NCI-H82 treated with DMSO at 0.1 percent for 48 hours (cell line): Measurements from ENCODE around the gene PSMD4.
"Not testable (repeated sequence)": the region's sequence is repeated elsewhere in the genome, so short reads cannot be mapped to it uniquely, and the experiment has no call there.

Experiments used
- DNase-seq: peaks from one replicate; lab custom pipeline; 2025; ENCODE audit not compliant: unreplicated experiment; lab: John Stamatoyannopoulos, UW

PSMD4 gene

DNA sequence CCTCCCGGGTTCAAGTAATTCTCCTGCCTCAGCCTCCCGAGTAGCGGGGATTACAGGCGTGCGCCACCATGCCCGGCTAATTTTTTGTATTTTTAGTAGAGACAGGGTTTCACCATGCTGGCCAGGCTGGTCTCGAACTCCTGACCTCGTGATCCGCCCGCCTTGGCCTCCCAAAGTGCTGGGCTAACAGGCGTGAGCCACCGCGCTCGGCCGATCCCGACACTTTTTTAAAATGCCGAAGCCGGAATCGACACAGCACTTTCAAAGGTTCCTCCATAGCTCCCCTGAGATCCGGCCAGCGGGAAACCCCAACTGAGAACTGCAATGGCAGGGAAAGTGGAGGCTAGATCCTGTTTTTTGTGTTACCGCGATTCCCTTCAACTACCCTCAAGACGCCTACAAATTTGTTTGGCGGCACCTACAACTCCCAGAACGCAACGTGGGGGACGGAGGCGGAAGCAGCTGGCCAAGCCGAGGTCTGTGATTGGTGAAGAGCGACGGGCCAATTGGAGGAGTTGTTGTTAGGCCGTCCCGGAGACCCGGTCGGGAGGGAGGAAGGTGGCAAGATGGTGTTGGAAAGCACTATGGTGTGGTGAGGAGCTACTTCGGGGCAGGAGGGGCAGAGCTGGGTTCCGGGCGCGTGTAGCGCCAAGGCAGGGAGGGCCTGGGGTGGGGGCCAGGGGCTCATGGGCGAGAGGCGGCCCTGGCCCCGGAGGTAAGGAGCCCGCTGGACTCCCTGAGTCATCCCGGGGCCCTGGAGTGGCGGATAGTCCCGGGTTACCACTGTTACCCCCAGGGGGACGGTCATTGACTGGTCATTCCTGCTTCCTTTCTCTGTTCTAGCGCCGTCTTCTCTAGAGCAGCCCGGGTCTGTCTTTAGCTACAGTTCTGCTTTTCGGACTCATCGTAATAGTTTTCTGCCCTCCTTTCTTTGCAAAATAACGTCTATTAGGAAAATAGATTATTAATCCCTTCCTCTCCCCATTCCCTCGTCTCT lies at the start of gene PSMD4:
TSS of gene PSMD4 (plus strand) at position 518 of the 997 bp plus-strand sequence. CDS start at position 567, 49 bp downstream.
- peak; percentile 98 for DNase-seq

DNA sequence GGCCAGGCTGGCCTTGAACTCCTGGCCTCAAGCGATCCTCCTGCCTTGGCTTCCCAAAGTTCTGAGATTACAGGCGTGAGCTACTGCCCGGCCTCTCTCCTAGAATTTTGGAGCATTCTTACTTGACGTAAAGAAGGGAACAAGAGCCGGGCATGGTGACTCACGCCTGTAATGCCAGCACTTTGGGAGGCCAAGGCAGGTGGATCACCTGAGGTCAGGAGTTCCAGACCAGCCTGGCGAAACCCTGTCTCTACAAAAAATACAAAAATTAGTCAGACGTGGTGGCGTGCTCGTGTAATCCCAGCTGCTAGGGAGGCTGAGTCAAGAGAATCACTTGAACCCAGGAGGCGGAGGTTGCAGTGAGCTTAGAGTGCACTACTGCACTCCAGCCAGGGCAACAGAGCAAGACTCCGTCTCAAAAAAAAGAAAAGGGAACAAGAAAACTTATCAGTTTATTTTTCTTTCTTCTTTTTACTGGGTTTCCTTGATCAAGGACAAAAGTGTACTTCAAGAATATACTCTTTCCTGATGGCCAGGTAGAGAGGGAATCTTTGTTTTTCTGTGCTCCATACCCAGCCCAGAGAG lies 49.1 kb upstream of the PSMD4 start:
- DNase-seq: not testable (repeated sequence)

DNA sequence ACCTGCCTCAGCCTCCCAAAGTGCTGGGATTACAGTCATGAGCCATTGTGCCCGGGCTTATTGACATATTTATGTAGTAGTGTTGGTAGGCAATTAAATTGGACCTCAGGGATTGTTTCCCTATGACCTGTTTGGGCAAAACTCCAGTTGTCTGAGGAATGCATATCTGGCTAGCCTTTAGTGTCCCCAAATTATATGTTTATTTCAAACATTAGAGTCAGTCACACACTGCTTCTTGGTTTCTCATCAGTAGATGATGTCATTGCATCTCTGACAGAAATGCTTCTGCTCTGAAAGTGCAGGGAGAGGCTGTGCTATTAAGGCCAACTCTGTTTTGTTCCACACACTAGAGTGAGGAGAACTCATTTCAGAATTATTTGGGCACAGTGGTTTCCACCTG lies 43.7 kb upstream of the PSMD4 start:
- DNase-seq: no peak

DNA sequence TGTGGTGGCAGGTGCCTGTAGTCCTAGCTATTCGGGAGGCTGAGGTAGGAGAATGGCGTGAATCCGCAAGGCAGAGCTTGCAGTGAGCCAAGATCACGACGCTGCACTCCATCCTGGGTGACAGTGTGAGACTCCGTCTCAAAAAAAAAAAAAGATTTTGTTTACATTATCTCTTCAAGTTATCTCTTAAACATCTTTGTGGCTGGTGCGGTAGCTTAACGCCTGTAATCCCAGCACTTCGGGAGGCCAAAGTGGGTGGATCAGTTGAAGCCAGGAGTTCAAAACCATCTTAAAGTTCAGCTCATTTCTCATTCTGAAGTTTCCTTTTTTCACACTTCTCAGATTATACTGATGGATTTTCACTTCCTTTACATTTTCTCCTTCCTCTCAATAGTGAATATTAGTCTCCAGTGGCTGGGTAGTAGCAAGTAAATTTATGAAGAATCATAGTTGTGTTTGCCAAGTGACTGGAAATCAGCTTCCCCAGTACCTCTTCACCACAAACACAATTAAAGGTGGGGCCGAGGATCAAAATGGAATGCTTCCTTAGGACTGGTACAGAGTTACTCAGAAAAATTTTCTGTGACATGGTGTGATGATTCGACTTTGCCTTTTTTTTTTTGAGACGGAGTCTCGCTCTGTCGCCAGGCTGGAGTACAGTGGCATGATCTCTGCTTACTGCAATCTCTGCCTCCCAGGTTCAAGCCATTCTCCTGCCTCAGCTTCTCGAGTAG lies 42.4 kb upstream of the PSMD4 start:
- DNase-seq: no peak

DNA sequence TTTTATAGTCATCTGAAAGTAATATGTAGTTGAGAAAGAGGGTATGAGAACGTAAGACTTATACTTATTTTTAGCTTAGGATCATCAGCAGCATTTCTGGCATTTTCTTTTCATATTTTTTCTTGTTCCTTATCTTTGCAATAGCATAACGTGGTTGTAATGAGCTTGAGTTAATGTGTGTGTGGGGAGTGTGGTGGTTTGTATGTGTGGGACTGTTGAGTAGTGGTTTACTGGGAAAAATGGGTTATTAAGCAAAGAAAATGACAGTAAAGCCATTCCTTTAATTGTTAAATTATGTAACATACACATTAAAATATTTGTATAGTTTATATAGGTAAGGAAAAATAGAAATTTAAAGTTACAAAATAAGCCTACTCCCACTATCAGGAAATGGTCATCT lies 41.0 kb upstream of the PSMD4 start:
- DNase-seq: no peak

DNA sequence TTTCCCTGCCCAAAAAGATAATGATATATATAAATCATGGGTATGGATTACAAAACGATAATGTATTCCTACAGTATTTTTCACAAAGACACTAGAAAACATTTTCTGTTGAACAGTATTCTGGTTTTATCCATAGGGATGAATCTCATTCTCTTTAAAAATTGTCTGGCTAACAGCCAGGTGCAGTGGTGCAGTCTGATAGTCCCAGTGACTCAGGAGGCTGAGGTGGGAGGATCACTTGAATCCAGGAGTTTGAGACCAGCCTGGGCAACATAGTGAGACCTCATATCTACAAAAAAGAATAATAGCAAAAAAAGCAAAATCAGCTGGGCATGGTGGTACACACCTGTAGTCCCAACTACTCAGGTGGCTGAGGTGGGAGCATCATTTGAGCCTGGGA lies 32.9 kb upstream of the PSMD4 start:
- no peak for DNase-seq

DNA sequence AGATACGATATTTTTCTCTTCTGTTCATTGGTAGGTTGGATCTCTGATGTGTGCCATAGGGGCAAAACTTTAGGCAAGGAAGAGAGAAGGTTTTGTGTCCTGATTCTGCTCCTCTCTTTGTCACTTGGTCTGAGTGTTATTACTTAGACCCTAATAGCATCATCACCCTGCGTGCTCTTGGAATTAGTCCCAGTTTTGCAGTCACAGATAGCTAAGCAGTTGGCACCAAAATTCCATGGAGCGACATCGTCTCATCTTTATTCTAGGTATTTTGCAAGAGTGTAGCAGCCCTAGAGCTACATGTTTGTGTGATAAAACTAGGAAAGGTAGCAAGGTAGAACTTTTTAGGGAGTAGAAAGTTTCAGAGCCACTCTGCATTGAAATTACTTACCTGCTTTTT lies 32.4 kb upstream of the PSMD4 start:
- DNase-seq: no peak

DNA sequence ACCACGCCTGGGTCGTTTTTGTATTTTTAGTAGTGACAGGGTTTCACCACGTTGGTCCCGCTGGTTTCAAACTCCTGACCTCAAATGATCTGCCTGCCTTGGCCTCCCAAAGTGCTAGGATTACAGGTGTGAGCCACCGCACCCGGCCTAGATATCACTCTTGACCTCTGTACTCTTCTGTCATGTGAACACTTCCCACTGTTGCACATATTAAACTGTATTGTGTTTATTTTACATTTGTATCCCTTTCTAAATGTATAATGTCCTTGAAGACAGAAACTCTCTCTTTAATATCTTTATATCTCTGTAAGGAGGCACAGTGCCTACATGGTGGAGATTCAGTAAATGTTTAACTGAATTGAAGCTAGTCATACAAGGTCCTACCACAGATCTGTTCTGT lies 19.3 kb upstream of the PSMD4 start:
- no peak for DNase-seq

DNA sequence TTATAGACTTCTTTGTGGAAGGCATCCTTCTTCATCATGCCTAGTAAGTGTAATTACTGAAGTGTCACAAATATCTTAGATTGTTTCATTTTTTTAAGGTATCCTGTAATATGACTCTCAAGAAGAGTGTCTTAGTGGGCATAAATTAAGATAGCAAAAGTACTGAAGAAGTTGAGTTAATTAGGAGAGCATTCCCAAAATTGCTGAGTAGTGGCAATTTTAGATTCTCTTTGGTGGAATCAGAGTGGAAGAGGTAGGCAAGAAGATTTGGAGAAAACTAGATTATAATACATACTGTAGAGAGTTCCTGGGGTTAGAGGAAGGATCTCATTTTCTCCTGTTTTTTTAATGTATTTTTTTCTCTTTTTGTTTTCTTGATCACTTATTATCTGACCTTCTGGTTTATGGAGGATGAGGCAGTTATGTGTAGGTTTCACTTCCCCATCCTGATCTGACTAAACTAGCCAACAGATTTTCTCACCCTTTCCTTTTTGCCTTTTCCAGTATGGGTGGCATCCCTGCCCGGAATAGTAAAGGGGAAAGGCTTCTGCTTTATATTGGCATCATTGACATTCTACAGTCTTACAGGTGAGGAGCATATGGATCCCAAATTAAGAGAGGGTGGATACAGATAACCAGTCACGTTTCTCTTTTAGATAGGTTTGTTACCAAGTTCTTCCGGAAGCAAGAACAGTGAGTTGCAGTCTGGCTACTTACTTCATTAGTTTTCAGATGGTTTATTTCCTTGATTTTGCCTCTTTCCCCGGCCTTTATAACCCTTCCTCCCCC lies 16.7 kb upstream of the PSMD4 start:
- no peak for DNase-seq

DNA sequence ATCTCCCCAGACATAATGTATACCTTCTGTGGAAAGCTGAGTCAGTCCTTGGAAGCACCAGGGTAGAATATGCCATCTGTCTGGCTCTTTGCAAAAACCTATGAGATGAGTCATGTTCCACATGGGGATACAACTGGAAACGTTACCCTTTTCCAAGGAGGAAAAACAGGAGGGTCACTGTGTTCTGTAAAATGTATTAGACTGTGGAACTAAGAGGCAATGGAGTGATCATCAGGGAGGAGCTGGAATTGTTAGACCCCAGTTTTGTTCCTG lies 16.1 kb upstream of the PSMD4 start:
- DNase-seq: no peak

DNA sequence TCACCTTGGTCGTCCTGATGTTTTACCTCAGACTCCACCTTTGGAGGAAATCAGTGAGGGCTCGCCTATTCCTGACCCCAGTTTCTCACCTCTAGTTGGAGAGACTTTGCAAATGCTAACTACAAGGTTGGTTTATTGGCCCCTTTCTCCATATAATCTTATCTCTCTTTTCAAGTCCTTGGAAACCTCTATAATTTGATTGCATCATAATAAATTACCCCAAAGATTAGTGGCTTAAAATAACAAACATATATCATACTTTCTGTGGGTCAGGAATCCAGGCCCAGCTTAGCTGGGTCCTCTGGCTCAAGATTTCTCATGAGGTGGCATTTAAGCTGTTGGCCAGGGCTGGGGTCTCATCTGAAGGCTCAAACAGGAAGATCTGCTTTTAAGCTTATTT lies 12.1 kb upstream of the PSMD4 start:
- no peak for DNase-seq

DNA sequence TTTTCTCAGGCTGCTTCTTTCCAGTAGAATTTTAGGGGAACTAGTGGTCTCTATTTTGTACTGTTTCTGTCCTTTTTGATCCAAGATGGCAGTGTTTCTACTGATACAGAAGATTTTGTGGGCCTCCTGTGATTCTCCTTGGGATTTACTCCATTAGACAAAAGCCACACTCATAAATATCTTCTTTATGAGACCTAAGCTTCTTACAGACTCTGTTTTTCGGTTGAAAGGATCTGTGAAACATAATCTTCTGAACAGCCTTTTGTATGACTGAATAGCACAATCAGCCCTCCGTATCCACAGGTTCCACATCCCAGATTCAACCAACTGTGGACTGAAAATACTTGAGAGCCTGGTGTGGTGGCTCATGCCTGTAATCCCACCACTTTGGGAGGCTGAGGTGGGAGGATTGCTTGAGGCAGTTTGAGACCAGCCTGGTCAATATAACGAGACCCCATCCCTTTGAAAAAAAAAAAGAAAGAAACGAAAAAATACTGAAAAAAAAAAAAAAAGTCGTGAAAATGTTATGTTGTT lies 10.8 kb upstream of the PSMD4 start:
- DNase-seq: peak; percentile 18

DNA sequence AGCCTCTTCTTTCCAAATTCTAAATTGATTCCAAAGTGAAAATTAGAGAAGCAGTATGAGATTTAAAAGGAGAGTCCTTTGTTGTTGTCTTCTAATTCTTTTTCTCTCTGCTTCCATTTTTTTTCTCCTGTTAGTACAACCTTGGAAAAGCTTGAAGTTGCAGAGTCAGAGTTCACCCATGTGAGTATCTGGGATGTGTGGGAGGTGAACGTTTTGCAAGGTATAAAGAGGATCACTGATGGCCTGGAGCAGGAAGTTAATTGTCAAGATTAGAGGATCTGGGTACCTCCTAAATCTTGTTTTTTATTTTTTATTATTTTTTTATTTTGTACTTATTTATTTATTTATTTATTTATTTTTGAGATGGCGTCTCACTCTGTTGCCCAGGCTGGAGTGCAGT lies 7.7 kb upstream of the PSMD4 start:
- DNase-seq: no peak

DNA sequence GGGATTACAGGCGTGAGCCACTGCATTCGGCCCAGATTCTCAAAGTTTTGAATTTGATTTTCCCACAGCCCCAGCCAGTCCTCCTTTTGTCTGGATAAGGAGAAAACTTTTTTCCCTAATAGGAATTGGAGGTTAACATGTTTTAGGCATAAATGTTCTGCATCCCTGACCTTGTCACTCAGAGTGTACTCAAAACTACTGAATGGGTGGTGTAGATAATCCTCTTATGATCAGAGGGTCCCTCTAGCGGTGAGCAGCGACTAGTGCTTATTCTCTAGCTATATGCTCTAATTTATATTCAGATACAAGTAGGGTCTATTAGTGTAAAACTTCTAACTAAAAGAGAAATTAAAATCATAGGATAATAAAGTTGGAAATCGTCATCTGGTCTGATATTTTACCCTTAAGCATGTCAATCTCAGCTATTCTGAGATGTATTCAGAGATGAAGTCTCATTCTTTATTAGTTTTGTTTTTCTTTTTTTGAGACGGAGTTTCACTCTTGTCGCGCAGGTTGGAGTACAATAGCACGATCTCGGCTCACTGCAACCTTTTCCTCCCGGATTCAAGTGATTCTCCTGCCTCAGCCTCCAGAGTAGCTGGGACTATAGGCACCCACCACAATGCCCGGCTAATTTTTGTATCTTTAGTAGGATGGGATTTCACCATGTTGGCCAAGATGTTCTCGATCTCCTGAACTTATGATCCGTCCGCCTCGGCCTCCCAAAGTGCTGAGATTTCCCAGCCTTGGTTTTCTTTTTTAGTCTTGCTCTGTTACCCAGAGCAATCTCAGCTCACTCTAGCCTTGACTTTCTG lies 2.7 kb upstream of the PSMD4 start:
- DNase-seq: peak; percentile 98

DNA sequence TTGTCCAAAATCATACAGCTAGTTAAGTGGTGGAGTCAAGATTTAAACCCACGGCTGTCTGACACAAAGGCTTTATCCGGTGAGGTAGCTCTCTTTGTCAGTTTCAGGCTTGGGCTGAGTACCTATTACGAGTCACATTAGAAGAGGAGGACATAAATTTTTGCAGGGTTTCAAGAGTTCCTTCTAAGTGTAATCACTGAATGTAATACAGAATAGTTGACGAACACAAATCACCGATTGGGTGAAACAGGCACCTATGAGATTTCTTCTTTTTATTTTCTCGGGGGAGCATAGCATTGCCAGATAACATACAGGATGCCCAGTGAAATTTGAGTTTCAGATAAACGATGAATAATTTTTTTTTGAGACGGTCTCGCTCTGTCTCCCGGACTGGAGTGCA lies 847 bp downstream of the PSMD4 start:
- DNase-seq: no peak

DNA sequence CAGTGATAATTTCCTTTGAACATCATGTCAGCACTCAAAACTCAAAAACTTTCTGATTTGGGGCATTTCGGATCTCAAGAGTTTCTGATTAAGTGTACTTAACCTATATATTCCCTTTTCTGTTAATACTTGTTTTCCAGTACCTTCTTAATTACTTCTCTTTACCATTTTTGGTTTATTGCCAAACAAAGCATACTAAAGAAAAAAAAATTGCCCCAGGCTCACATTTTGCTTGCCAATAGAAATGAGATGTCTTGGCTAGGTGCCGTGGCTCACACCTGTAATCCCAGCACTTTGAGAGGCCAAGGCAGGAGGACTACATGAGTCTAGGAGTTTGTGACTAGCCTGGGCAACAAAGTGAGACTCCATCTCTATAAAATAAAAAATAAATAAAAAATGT lies 4.8 kb downstream of the PSMD4 start:
- DNase-seq: no peak

DNA sequence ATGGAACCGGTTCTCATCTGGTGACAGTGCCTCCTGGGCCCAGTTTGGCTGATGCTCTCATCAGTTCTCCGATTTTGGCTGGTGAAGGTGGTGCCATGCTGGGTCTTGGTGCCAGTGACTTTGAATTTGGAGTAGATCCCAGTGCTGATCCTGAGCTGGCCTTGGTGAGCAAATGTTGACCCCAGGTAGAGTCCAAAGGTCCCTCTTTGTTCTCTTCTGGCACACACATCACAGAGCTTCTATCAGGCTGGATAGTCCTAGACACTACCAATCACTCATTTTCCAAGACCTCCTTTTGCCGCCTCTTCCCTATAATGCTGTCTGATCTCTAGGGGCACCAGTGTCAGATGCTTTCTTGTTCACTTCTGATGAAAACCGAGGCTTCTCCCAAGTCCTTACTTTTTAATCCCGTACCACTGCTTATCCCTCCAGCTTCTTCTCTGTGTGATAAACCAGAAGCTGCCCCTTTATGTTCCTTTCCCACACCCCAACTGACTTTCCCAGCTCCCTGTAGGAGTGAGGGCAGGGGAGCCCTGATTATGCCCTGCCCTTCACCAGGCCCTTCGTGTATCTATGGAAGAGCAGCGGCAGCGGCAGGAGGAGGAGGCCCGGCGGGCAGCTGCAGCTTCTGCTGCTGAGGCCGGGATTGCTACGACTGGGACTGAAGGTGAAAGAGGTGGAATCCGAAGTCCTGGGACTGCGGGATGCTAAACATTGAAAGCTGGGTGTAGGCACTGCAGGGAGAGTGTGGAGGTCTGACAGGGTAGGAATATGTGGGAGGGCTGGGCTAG lies 11.1 kb downstream of the PSMD4 start:
- DNase-seq: no peak

DNA sequence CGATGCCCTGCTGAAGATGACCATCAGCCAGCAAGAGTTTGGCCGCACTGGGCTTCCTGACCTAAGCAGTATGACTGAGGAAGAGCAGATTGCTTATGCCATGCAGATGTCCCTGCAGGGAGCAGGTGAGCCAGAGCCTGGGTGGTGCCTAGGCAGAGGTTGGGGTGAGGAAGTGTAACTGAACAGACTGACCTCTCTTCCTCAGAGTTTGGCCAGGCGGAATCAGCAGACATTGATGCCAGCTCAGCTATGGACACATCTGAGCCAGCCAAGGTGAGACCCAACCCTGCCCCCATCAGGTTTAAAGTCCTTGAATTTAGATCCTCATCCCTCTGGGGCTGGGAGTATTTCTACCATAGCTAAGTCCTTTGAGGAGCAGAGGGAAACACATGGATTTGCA lies 11.8 kb downstream of the PSMD4 start:
- DNase-seq: no peak

DNA sequence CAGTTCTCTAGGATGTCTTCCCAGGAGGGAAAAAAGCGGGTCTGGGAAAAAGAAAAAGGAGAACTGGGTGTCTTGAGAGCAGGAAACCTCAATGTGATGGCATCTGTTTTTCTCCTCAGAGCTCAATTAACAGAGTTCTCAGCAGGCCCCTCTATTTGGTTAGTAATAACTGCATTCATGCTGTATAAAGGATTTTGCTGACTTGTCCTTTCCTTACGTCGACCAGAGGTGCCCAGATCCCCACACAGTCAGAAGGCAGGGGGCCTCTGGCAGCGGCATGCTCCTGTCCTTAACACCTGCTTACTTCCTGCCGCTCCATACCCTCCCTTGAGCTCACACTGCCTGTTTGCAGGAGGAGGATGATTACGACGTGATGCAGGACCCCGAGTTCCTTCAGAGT lies 12.3 kb downstream of the PSMD4 start:
- no peak for DNase-seq
